Measurements from ENCODE around the gene DUSP5. TPM values are rescaled to one million over a fixed set of nuclear protein-coding genes. Genes with fewer than 3 reads are reported as not detected.

Gene DUSP5
- total RNA-seq, 2 experiments from 2014 or later: 102 to 223 TPM

DNA sequence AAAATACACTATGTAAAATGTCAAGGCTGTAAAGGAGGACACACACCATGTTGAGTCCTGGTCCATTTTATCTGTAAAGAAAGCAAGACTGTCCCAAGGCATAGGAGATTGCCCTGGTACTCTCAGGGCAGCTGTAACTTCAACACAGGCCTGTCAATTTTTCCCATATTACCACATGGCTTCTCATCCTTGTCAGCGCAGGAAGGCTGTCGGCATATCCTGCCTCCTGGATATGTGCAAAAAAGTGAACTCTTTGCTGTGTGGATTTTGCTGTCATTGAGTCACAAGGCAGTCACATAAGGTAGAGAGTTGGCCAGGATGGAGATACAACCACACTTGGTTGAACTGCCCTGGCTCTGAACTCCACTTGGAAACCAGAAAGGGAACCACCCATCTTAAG, 8.7 kb downstream of the DUSP5 start:
- H3K4me3 Mint-ChIP-seq: no peak overlapping the region
- no peaks in the 10 kb centered on the region for H3K27me3 Mint-ChIP-seq
- peaks cover 95% of the 10 kb centered on the region for H3K36me3 Mint-ChIP-seq
- CTCF ChIA-PET: interaction anchor here (0.5 to 11.1 kb wide), 8 partner anchors 40 to 301 kb away, joined by 3 to 178 read pairs (median 3); partner anchors contain the start of gene SMNDC1
- peak overlapping the region; percentile 13 for H3K27ac Mint-ChIP-seq
- peaks cover 94% of the 10 kb centered on the region for H3K4me1 Mint-ChIP-seq
- ATAC-seq: no peak
- no peaks in the 10 kb centered on the region for H3K9me3 Mint-ChIP-seq (ENCODE audit: low read depth)
- DNase-seq: no peak

DNA sequence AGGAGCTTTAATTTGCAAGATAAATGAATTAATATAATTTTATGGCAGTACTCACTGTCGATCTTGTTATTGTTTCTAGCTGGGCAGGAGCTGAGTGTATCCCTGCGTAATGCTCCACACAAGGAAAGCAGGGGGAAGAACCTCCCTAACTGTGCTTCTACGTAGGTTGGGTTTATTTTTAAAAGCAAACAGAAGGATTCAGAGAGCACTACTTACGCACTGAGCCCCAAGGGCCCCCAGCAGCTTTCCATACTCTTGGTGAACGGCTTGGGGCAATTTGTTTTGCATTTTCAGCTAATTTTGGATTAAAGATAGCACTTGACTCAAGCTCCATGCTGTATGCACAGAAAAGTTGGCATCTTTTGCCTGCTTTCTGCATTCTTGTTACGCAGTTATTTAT, 9.6 kb downstream of the DUSP5 start:
- ATAC-seq (no peak), DNase-seq (no peak)
- Mint-ChIP-seq H3K36me3 (peaks cover 98% of the 10 kb centered on the region), H3K27ac (no peak overlapping the region), H3K9me3 (ENCODE audit: low read depth) (no peaks in the 10 kb centered on the region), H3K4me3 (no peak overlapping the region), H3K4me1 (peaks cover 93% of the 10 kb centered on the region), H3K27me3 (no peaks in the 10 kb centered on the region)
- CTCF ChIA-PET: interaction anchor here (0.9 to 11.1 kb wide), 6 partner anchors 39 to 201 kb away, joined by 3 to 178 read pairs (median 3); partner anchors contain the start of gene SMNDC1

DNA sequence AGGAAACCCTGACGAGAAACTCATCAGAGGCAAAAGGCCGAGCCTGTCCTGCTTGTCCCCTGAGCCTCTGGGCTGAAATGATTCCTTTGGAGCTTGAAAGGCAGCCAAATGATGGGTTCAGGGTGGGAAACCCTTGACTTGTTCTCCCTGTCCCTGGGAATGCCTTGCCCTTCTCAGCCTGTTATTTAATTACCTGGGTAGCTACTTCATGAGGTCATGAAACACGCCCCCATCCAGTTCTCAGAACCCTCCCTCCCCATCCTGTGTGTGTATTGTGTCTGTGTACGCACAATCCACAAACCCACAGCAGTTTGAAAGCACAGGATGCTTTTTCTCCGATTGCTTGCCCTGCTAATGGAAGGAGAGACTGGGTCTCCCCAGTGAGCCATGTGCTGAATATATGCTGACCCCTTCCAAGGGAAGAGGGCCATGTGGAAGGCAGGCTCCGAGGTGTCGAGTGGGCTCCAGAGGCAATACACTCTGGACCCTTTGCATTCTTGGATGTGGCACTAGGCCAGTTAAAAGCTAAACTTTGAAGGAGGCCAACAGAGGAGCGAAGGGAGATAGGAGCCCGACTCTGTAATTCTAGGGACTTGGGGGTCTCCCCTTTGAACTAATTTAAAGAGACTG, 10.6 kb downstream of the DUSP5 start:
- H3K9me3 Mint-ChIP-seq (ENCODE audit: low read depth): no peaks in the 10 kb centered on the region
- H3K27me3 Mint-ChIP-seq: no peaks in the 10 kb centered on the region
- DNase-seq: no peak

DNA sequence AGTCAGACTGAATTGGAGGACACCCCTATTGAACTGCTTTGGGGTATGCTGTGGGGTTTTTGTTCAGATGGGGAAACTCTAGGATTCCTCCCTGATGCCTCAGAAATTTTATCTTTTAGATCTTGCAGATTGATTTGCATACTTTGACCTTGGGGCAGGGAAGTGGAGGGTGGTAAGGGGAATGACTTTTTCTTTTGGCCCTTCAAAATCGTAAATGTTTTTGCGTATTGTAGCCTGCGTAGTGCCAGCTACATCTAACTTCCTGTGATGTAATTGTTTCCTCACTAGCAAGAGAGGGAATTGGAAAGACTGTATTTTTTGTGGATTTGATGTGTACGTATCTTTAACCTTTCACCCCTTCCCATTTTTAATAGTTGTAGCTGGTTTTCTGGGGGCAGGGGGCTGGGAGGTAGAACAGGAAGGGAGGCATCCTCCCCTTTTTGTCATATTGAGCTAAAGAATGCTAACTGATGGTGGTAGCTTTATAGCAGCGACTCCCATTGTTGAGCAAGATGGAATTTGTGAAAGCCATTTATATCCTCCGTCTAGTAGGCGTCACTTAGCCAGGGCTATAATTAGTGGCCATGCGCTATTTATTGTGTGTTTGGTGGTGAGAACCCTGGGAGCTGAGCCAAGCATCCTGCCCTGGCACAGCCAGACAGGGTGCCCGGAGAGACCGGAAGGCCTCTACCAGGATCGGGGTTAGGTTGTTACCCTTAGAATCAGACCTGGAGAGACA, 11.3 kb downstream of the DUSP5 start:
- Mint-ChIP-seq H3K9me3 (ENCODE audit: low read depth) (no peaks in the 10 kb centered on the region), H3K4me3 (no peak overlapping the region), H3K36me3 (peaks cover 95% of the 10 kb centered on the region), H3K27ac (peak overlapping the region; percentile 58), H3K27me3 (no peaks in the 10 kb centered on the region), H3K4me1 (peaks cover 84% of the 10 kb centered on the region)
- DNase-seq (no peak), ATAC-seq (no peak)
- CTCF ChIA-PET: interaction anchor here (0.7 kb wide), 1 partner anchor 183 kb away, joined by 3 read pairs; no protein-coding TSS in a partner anchor

More for the DNA sequence above, 10.6 kb downstream of the DUSP5 start:
- ATAC-seq: no peak
- H3K36me3 Mint-ChIP-seq: peaks cover 96% of the 10 kb centered on the region
- no peak overlapping the region for H3K4me3 Mint-ChIP-seq
- CTCF ChIA-PET: interaction anchor here (11.1 kb wide), 1 partner anchor 153 kb away, joined by 178 read pairs; no protein-coding TSS in a partner anchor
- peaks cover 91% of the 10 kb centered on the region for H3K4me1 Mint-ChIP-seq
- H3K27ac Mint-ChIP-seq: peak overlapping the region; percentile 58

DNA sequence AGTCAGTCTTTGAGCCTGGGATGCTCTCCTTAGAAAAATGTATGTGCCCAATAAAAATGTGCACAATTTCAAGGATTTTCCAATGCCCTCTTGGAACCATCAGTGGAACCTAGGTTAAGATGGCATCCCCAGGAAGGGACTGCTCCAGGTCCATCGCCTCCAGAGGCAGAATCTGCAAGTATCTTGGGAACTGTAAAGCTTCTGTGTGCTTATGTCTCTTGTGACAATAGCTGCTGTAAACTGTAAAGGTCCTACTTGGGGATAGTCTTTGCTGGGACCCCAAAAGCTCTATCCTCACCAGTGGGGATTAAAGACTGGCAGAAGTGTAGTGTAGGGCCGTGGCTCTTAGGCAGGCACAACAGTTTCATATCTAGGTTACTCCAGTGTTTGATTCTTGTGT, 11.9 kb downstream of the DUSP5 start:
- Mint-ChIP-seq H3K36me3 (peaks cover 91% of the 10 kb centered on the region), H3K4me3 (no peak overlapping the region), H3K27me3 (no peaks in the 10 kb centered on the region), H3K27ac (no peak overlapping the region), H3K4me1 (peaks cover 78% of the 10 kb centered on the region), H3K9me3 (ENCODE audit: low read depth) (no peaks in the 10 kb centered on the region)
- DNase-seq (no peak), ATAC-seq (no peak)
- CTCF ChIA-PET: interaction anchor here (0.7 kb wide), 1 partner anchor 184 kb away, joined by 3 read pairs; no protein-coding TSS in a partner anchor

DNA sequence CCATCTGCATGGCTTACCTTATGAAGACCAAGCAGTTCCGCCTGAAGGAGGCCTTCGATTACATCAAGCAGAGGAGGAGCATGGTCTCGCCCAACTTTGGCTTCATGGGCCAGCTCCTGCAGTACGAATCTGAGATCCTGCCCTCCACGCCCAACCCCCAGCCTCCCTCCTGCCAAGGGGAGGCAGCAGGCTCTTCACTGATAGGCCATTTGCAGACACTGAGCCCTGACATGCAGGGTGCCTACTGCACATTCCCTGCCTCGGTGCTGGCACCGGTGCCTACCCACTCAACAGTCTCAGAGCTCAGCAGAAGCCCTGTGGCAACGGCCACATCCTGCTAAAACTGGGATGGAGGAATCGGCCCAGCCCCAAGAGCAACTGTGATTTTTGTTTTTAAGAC, 12.4 kb downstream of the DUSP5 start:
- CTCF ChIA-PET: no interaction called here
- H3K4me1 Mint-ChIP-seq: peaks cover 73% of the 10 kb centered on the region
- H3K9me3 Mint-ChIP-seq (ENCODE audit: low read depth): no peaks in the 10 kb centered on the region
- peaks cover 90% of the 10 kb centered on the region for H3K36me3 Mint-ChIP-seq
- H3K4me3 Mint-ChIP-seq: no peak overlapping the region
- ATAC-seq (no peak), DNase-seq (no peak)
- no peak overlapping the region for H3K27ac Mint-ChIP-seq
- H3K27me3 Mint-ChIP-seq: no peaks in the 10 kb centered on the region

DNA sequence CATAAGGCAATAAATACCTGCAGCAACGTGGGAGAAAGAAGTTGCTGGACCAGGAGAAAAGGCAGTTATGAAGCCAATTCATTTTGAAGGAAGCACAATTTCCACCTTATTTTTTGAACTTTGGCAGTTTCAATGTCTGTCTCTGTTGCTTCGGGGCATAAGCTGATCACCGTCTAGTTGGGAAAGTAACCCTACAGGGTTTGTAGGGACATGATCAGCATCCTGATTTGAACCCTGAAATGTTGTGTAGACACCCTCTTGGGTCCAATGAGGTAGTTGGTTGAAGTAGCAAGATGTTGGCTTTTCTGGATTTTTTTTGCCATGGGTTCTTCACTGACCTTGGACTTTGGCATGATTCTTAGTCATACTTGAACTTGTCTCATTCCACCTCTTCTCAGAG, 13.0 kb downstream of the DUSP5 start:
- CTCF ChIA-PET: no interaction called here
- no peaks in the 10 kb centered on the region for H3K27me3 Mint-ChIP-seq
- peaks cover 66% of the 10 kb centered on the region for H3K4me1 Mint-ChIP-seq
- ATAC-seq (no peak), DNase-seq (no peak)
- no peak overlapping the region for H3K4me3 Mint-ChIP-seq
- H3K9me3 Mint-ChIP-seq (ENCODE audit: low read depth): no peaks in the 10 kb centered on the region
- H3K36me3 Mint-ChIP-seq: peaks cover 87% of the 10 kb centered on the region
- H3K27ac Mint-ChIP-seq: no peak overlapping the region

DNA sequence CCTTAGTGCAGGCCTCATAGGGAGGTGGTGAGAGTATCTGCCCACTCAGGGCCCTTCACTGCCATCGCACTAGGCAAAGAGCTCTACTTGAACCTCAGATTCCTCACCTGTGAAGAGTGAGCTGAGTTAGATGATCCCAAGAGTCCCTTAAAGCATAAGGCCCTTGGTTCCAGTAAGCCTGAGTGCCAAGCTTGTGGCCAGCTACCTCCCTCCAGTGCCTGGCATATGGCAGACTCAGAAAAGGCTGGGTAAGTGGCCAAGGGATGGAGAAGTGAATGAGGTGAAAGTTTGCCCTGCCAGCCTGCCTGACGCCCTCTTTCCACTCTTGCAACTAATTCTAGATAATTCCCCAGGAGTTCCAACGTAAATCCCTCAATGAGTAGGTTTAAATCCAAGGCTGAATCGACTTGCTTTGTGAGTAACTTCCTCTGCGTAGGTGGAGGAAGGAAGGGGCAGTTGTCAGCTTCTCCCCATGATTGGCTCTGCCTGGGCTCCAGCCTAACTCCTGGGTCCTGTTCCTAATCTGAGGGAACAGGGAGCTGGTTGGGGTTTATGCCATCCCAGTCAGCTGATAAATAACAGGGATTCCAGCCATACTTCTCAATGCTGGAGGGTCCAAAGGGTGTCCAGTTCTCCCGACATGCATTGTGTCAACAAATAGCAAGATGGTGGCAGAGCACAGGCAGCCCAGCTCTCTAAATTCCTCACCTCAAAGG, 14.2 kb downstream of the DUSP5 start:
- Mint-ChIP-seq H3K9me3 (ENCODE audit: low read depth) (no peaks in the 10 kb centered on the region), H3K36me3 (peaks cover 77% of the 10 kb centered on the region), H3K27ac (no peak overlapping the region), H3K4me1 (peaks cover 55% of the 10 kb centered on the region), H3K4me3 (no peak overlapping the region), H3K27me3 (no peaks in the 10 kb centered on the region)
- CTCF ChIA-PET: interaction anchor here (1.0 to 2.7 kb wide), 8 partner anchors 8 to 354 kb away, joined by 3 to 14 read pairs (median 4); partner anchors contain the start of gene DUSP5
- ATAC-seq: no peak
- no peak for DNase-seq

DNA sequence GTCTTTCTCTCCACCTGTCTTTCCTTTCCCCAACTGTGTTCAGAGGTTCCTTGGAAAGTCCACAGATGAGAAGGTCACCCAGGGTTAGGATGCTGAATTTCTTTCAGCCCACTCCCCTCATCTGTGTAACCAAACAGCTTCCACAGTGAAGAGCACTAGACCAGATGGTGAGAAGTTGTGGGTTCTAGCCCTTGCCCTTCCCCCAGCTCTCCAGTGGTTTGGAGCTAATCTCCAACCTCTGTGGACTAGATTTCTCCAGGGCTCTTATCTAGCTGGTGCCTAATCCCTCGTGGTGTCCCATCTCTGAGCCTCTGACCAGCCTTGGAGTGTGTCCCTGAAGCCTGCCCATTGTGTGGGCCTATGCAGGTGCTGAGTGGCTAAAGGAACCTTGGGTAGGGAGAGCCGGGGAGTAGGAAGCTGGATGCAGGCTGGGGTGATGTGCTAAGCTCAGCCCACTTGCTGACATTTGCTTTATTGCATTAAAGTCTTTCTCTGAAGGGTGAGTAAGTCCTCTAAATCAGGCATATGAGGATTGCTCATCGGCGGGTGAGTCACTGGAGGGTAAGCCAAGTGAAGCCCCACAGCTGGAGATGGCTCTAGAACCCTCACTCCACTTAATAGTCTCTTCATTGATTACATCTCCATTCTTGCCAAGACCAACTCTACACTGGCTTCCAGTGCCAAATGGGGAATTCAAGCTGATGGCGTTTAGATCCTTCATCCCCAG, 14.9 kb downstream of the DUSP5 start:
- Mint-ChIP-seq H3K9me3 (ENCODE audit: low read depth) (no peaks in the 10 kb centered on the region), H3K27ac (peak overlapping the region; percentile 38), H3K36me3 (peaks cover 70% of the 10 kb centered on the region), H3K4me1 (peaks cover 50% of the 10 kb centered on the region), H3K27me3 (no peaks in the 10 kb centered on the region), H3K4me3 (no peak overlapping the region)
- DNase-seq (no peak), ATAC-seq (peak; percentile 41)
- CTCF ChIA-PET: interaction anchor here (1.0 to 2.7 kb wide), 6 partner anchors 9 to 176 kb away, joined by 3 to 14 read pairs (median 4); partner anchors contain the start of gene DUSP5

DNA sequence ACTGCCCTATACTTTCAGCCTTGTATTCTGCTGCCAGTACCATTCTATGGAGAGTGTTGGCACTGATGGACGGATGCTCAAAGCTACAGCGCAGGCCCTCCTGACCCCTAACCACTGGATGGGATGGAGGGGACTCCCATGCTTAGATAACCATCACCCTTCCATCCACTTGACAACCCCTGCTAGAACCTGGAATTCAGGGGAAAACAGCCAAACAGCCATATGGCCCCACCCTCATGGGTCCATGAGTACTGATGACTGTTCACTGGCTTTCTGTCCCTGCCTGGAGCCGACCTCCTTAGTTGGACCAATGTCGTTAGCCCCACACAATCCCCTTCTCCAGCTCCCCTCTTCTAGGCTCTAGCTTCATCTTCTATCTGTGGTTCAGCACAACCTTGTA, 16.2 kb downstream of the DUSP5 start:
- Mint-ChIP-seq H3K4me1 (peaks cover 37% of the 10 kb centered on the region), H3K36me3 (peaks cover 58% of the 10 kb centered on the region), H3K9me3 (ENCODE audit: low read depth) (no peaks in the 10 kb centered on the region), H3K27me3 (no peaks in the 10 kb centered on the region), H3K4me3 (no peak overlapping the region), H3K27ac (peak overlapping the region; percentile 64)
- CTCF ChIA-PET: interaction anchor here (0.8 to 2.7 kb wide), 5 partner anchors 10 to 203 kb away, joined by 3 to 14 read pairs (median 4); no protein-coding TSS in a partner anchor
- ATAC-seq (no peak), DNase-seq (no peak)

DNA sequence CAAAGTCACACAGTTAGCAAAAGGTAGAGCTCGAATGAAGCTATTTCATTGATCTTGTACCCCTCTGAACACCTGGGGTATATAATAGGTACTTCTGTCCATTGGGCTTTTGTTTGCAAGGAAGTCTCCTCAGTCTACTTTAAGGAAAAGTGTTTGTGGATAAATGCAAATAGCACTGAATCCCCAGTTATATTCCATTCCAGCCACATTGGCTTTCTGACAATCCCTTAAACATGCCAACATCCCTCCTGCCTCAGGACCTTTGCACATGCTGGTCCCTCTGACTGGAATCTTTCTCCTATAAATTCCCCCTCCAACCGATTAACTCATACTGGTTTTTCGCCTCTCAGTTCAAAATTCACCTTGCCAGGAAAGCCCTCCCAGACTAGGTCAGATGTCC, 17.1 kb downstream of the DUSP5 start:
- H3K9me3 Mint-ChIP-seq (ENCODE audit: low read depth): no peaks in the 10 kb centered on the region
- H3K36me3 Mint-ChIP-seq: peaks cover 55% of the 10 kb centered on the region
- no peak for ATAC-seq
- peak overlapping the region; percentile 28 for H3K27ac Mint-ChIP-seq
- H3K27me3 Mint-ChIP-seq: no peaks in the 10 kb centered on the region
- no peak for DNase-seq
- H3K4me1 Mint-ChIP-seq: peaks cover 31% of the 10 kb centered on the region
- CTCF ChIA-PET: interaction anchor here (1.1 kb wide), 1 partner anchor 14 kb away, joined by 4 read pairs; no protein-coding TSS in a partner anchor
- H3K4me3 Mint-ChIP-seq: no peak overlapping the region

DNA sequence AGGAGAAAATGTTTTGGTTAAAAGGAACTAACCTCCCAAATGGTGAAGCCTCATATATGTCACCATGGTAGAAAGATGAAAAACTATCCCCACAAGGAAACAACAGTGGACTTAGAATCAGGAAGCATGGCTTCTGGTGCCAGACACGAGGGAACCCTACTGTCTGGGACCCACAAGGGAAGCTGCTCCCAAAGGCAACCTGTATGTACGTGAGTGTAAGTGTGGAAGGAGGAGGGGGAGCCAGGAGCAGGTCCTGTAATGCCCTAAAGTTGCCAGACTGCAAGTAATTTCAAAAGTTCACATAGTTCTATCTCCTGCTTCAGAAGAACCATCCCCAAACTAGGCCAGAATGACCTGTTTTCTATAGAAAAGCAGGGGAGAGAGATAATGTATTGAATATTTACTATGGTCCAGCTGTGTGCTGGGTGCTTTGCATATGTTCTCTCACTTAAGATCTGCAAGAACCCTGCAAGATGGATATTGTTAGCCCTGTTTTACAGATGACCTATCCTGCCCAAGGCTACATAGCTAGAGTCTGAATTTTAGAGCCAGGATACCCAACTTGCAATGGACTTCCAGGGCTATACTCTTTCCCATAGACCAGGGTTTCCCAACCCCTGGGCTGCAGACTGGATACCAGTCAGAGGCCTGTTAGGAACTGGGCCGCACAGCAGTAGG, 19.2 kb downstream of the DUSP5 start:
- Mint-ChIP-seq H3K4me1 (peaks cover 19% of the 10 kb centered on the region), H3K9me3 (ENCODE audit: low read depth) (no peaks in the 10 kb centered on the region), H3K27ac (no peak overlapping the region), H3K27me3 (no peaks in the 10 kb centered on the region), H3K4me3 (no peak overlapping the region), H3K36me3 (peaks cover 40% of the 10 kb centered on the region)
- DNase-seq: no peak
- CTCF ChIA-PET: interaction anchor here (1.2 to 1.6 kb wide), 2 partner anchors 41 to 163 kb away, joined by 3 read pairs; no protein-coding TSS in a partner anchor
- ATAC-seq: no peak
